Activated CD4-positive, CD25-positive, alpha-beta regulatory T cell treated with anti-CD3 and anti-CD28 coated beads, Interleukin-2, amount 50 U/mL, for 24 hours (primary cell): ENCODE data around the gene RGMA.
A peak's percentile ranks its signal among the peaks of the same experiment; 100 is the strongest.
"Not testable (repeated sequence)": the region's sequence is repeated elsewhere in the genome, so short reads cannot be mapped to it uniquely, and the experiment has no call there.

Source experiments
- ATAC-seq, 2 donors: fragments of 150-1000 bp; cut with Tn5 transposase; one replicate each; pipeline ENCODE4 v1.10.0; 2021; ENCODE audit warnings: mild to moderate bottlenecking in 1 of 2, moderate library complexity in 1 of 2

The RGMA gene

GRCh38 chr15:93031557-93032384 lies 57.2 kb downstream of the RGMA start:
- not testable (repeated sequence) for ATAC-seq

DNA sequence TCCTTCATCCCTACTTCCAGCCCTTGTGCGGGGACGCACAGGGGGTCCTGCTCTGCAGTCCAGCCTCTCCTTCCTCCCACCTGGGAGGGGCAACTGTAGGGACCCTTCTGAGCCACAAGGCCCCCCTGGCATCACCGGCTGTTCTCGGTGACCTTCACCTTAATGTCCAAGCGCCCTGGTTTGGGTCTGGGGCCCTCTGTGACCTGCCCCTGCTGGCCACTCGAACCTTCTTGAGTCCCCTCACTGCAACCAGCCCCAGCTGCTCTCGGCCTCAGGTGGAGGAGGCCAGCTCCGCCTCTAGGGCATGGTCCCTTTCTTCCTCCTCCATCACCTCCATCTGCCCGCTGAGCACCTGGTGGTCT lies 57.9 kb downstream of the RGMA start:
- ATAC-seq = no peak

DNA sequence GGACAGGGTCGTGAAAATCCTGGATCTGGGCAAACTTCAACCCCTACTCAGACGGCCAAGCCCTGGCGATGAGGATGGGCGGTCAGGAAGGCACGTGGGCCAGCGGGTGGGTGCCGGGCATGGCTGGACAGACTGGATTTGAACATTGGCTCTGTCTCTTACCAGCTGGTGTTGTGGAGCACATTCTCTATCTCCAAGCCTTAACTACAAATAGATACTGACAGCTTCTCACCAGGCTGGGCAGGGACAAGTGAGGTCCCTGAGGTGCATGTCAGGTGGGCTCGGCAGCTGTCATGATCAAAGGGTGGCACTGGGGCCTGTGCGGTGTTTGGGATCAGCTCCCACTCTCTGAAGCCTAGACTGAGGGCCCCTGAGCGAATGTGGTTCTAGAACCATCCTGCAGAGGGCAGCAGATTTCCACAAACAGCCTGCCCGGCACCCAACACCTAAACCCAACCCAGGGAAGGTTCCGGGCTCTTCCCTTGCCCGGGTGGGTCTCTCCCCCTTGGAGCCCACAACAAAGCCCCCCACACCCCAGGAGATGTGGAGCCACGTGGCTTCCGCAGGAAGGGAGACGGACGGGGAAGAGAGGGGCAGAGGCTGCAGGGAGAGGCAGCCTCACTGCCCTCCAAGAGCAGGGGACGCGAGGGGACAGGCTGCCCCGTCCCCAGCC lies 58.4 kb downstream of the RGMA start:
- peak; percentile 73 to 76 for ATAC-seq

DNA sequence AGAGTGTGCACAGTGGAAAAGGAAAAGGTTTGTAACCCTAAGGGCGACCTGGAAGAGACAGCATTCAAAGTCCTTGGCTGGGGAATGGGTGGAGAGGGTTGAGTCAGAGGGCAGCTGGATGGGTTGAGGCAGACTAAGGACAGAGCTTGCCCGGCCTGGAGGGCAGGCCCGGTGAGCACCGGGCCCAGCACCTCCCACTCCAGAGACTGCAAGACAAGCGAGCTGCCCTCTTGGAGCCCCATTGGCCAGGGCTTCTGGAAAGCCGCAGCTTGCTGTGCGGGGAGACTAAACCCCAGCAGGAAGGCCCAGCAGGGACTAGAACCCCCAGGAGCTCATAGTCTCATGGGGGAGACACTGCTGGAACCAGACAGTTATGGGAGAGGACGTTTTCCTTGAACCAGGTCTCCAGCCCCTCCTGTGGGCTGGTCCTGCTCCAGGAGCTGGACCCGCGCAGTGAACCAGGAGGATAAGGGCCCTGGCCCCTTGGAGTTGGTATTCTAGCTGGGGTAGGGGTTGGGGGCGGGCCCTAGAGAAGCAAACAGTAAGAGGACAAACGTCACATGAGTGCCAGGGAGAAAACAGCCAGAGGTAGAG lies 59.1 kb downstream of the RGMA start:
- no peak for ATAC-seq

- no peak for ATAC-seq
Measured at GRCh38 chr15:93029214-93029835, 59.7 kb downstream of the RGMA start.

DNA sequence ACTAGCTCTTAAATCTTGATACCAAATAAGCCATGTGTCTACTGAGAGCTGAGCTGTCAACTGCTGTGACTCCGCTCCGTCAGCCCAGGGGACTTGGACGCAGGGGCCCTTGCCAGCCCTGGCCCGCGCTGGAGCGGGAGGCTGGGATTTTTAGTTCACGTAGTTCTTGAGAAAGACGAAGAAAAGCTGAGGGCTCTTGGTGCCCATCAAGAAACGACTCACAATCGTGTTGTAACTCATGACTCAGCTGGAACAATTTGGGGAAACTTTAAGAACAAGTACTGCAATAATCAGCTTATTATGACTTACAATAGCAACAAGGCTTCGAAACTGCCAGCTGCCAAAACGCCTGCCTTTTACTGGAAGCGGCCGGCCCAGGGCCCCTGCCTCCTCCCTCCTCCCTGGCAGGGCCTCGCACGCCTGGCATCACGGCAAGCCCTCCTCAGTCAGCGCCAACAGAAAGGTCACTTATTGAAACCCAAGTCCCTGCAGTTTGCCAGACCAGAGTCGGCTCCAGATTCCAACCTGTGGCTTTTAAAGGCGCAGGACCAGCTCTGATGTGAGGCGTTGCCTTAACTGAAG lies 60.3 kb downstream of the RGMA start:
- peak; percentile 31 to 45 for ATAC-seq

DNA sequence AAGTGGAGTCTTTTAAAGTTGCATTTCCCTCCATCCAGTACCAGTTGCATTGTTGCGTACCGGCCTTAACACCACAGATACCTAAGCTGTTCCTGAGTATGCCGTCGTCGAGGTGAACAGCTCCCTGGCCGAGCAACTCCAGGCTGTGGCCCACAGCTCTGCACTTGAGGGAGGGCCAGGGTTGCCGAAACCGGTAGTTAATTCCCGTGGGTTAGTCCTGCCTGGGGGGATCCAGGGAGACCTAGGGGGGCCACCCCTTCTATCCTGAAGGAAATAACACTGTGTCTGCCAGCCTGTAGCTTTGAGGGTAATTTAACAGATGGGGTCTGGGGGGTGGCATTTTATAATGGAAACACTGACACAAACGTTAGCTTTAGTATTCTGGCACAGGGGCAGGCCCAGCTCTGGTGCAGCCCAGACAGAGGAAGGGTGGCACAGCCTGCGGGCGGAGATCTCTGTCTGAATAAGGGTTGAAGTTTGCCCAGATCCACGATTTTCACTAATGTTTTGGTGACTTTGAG lies 60.8 kb downstream of the RGMA start:
- ATAC-seq = no peak

DNA sequence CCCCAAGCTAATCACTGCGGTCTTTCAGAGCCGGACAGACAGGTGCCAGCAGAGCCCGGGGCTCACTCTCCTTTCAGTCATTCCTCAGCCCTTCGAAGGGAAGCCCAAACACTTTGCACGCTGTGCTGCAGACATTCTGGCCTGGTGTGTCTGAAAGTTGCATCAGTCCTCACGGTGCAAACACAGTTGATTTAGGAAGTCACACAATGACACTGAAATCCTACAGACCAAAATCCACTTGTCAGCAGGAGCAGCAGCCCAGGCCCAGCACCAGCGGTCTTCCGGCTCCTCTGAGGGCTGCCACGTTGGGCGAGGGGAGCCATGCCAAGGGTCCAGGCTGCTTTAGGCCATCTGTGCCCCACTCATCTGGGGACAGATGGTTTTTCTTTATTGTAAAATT lies 61.6 kb downstream of the RGMA start:
- ATAC-seq = no peak

DNA sequence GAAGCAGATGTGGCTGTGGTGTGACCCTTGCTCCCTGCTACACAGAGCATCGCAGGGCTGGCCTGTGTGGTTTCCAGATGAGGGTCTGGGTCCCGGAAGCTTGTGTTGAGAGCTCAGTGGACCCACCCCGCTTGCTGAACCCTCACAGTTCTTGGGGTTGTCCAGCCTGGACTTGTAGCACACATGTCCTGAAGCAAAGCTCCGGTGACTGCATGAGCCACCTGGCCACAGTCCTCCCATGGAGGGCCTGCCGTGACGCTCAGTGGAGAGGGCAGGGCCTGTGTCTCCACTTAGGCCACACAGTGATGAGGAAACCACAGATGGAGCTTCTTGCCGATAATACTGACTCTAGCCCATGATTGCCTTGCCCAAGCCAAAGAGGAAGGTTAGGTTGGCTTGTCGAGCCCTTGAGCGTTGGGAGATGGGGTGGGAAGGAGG lies 62.6 kb downstream of the RGMA start:
- ATAC-seq = no peak

DNA sequence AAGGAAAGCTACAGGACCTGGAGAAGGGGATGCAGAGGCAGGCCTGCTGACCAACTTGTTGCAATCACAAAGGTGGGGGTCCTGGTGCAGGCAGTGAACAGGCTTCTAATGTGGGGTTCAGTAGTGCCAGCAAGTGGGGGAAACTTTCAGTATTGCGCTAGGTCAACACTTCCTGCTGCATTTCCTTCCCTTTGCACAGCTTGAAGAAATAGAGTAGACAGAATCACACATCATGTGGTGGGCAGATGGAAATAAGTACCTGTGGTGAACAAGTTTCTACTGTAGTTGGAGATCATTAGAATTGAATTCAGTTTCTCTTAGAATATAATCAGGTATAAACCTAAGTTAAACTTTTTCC lies 63.4 kb downstream of the RGMA start:
- no peak for ATAC-seq

- no peak for ATAC-seq
Measured at GRCh38 chr15:93024716-93025624, 64.0 kb downstream of the RGMA start.

DNA sequence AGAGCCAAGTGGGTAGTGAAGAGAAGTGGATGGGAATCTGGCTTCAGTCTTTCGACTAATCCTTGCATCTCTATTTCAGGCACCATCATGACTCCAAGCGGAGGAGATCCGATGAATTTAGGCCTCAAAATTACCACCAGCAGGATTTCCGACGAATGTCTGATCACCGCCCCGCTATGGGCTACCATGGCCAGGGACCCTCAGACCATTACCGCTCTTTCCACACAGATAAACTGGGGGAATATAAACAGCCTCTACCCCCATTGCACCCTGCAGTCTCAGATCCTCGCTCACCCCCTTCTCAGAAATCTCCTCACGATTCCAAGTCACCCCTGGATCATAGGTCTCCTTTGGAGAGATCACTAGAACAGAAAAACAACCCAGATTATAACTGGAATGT lies 64.7 kb downstream of the RGMA start:
- no peak for ATAC-seq

- ATAC-seq = peak; percentile 79 to 83
Measured at GRCh38 chr15:93020976-93021772, 67.8 kb downstream of the RGMA start.

DNA sequence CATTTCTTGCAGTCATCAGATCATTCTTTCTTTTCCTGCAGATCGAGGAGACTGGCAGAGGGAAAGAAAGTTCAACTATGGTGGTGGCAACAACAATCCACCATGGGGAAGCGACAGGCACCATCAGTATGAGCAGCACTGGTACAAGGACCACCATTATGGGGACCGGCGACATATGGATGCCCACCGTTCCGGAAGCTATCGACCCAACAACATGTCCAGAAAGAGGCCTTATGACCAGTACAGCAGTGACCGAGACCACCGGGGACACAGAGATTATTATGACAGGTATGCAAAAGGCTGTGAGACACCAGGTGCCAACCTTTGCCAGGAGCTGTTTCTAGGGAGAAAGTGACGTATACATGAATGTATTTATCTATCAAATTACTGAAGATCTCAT lies 69.0 kb downstream of the RGMA start:
- ATAC-seq = no peak

GRCh38 chr15:93019090-93019489 lies 69.9 kb downstream of the RGMA start:
- peak; percentile 36 to 53 for ATAC-seq

- ATAC-seq = no peak
Measured at GRCh38 chr15:93018574-93018973, 70.4 kb downstream of the RGMA start.

DNA sequence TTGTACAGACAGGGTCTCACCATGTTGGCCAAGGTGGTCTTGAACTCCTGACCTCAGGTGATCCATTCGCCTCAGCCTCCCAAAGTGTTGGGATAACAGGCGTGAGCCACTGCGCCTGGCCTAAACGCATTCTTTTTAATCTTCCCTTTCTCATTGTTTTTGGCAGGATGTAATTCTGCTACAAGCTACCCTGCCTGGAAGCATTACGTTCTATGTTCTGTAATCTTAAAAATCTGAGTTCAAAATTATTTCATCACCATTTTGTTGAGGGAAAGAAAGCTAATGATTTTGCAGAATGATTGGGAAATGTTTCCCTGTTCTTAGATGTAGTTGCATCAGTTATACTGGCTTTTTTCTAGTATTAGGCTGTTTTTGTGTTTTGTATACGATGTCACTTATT lies 71.5 kb downstream of the RGMA start:
- ATAC-seq = no peak

GRCh38 chr15:93012786-93013185 lies 76.2 kb downstream of the RGMA start:
- no peak for ATAC-seq

- no peak for ATAC-seq
Measured at GRCh38 chr15:93007994-93008393, 81.0 kb downstream of the RGMA start.

DNA sequence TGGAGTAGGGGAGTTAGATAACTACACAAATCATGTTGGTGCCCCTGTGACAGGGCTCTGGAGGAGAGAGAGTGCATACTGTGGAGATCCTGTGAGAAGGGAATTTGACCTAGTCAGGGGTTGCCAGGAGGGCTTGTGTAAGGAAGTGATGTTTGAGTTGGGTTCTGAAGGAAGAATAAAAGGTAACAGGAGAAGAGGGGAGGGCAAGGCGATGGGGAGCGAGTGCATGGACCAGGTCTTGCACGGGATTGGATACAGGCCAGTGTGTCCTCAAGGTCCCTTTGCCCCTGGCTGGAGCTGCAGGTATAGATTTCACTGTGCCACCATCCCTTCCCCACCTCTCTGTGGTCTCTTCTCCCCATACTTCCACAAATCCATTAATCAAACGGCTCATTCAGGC lies 83.9 kb downstream of the RGMA start:
- no peak for ATAC-seq

DNA sequence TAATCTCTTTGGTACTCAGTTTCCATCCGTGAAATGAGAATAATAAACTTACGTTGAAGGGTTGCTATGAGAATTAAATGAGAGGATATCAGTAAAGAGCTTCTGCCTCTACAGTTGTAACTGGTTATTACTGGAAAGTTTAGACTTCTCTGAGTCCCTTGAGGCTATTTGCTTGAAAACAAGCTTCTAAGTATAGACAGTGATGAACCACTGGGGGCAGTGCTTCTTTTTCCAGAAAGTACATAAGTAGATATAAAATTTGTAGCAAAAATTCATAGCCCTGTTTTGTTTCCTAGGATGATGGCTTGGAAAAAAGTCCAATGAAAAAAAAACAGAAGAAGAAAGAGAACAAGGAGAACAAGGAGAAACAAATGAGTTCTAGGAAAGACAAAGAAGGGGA lies 87.1 kb downstream of the RGMA start:
- no peak for ATAC-seq
